ENCODE measurements around the gene GOSR1. TPM values are rescaled to one million over a fixed set of nuclear protein-coding genes. Genes with fewer than 3 reads are reported as not detected.

GOSR1 gene
- polyA plus RNA-seq, 1 of the 3 experiments (the other 2 are of a cell fraction), result 13.7 TPM

GRCh38 chr17:30520882-30521281 is 43.7 kb downstream of the GOSR1 start (continued):
- no peak for TF ChIP-seq ZBTB33 (IDR thresholded peaks at IDR 0.05; ENCODE audit: borderline replicate concordance, low read depth)
- TF ChIP-seq FOXM1 (IDR thresholded peaks at IDR 0.05; ENCODE audit: low read depth), result no peak
- TF ChIP-seq EP300 (IDR thresholded peaks at IDR 0.05; ENCODE audit: borderline replicate concordance in 1 of 2, low read depth in 1 of 2, low read length in 1 of 2), result no peak

- H3K27me3 ChIP-seq (ENCODE audit: insufficient read depth), result no peaks in the 10 kb centered on the region
- peak overlapping the region in 1 of 2 experiments; percentile 99; a peak in 2 of 4 replicates for H3K27ac ChIP-seq (ENCODE audit: low read depth in 2 of 2, low read length in 1 of 2)
- H4K20me1 ChIP-seq (ENCODE audit: insufficient read depth), result no peaks in the 10 kb centered on the region
- H3K4me1 ChIP-seq (ENCODE audit: control insufficient read depth in 1 of 2, insufficient read depth in 2 of 2, low read depth in 1 of 2, low read length in 1 of 2), result peaks cover 12 to 20% of the 10 kb centered on the region in 2 experiments
- H3K9ac ChIP-seq, result no peak overlapping the region
- H3F3A ChIP-seq (replicated peaks; ENCODE audit: insufficient read depth), result peaks cover 31% of the 10 kb centered on the region
- no peak for TF ChIP-seq JUND (IDR thresholded peaks at IDR 0.05)
- no peak for TF ChIP-seq TEAD4 (IDR thresholded peaks at IDR 0.05; ENCODE audit: borderline replicate concordance, insufficient read depth)
- no peak for TF ChIP-seq FOXJ3 (CRISPR knock-in tag; IDR thresholded peaks at IDR 0.05)
- no peak for TF ChIP-seq USF1 (IDR thresholded peaks at IDR 0.05; ENCODE audit: borderline replicate concordance, low read depth)
- no peak for TF ChIP-seq SIN3A (IDR thresholded peaks at IDR 0.05; ENCODE audit: borderline replicate concordance, low read depth, low read length)
- no peak for TF ChIP-seq TCF12 (IDR thresholded peaks at IDR 0.05)
- TF ChIP-seq SMC3 (IDR thresholded peaks at IDR 0.05; ENCODE audit: low read depth, low read length), result no peak
- no peak for TF ChIP-seq FOXM1 (IDR thresholded peaks at IDR 0.05; ENCODE audit: low read depth)
- no peak for TF ChIP-seq PBX3 (IDR thresholded peaks at IDR 0.05)
- TF ChIP-seq RAD21 (IDR thresholded peaks at IDR 0.05; ENCODE audit: low read length), result no peak
- TF ChIP-seq MAX (IDR thresholded peaks at IDR 0.05; ENCODE audit: low read depth), result no peak
- no peak for TF ChIP-seq IRF3 (IDR thresholded peaks at IDR 0.05; ENCODE audit: low read depth, low read length)
- no peak for TF ChIP-seq ZBTB33 (IDR thresholded peaks at IDR 0.05; ENCODE audit: borderline replicate concordance, low read depth)
- no peak for TF ChIP-seq MXI1 (IDR thresholded peaks at IDR 0.05; ENCODE audit: low read depth, low read length)
- no peak for TF ChIP-seq CHD2 (IDR thresholded peaks at IDR 0.05; ENCODE audit: low read length, partially characterized antibody)
- no peak for TF ChIP-seq ELF1 (IDR thresholded peaks at IDR 0.05)
- no peak for TF ChIP-seq YY1 (IDR thresholded peaks at IDR 0.05; ENCODE audit: low read depth)
- no peak for TF ChIP-seq CTCF (IDR thresholded peaks at IDR 0.05)
- ChIA-PET CTCF (no interaction called here), POLR2A (no interaction called here)
- H3K4me2 ChIP-seq, result no peak overlapping the region
- no peaks in the 10 kb centered on the region for H3K9me2 ChIP-seq
- WGBS (ENCODE audit: low lambda C conversion rate), result 95% methylated on average over 7 of the region's 7 CpGs
- H3K79me2 ChIP-seq (ENCODE audit: insufficient read depth), result peaks cover 23% of the 10 kb centered on the region
- no peaks in the 10 kb centered on the region for H3K9me3 ChIP-seq
- H2AFZ ChIP-seq (ENCODE audit: low read depth), result no peak overlapping the region
- no peak for DNase-seq
- H3K4me3 ChIP-seq (ENCODE audit: low read depth in 2 of 2, low read length in 1 of 2), result no peak overlapping the region
- peaks cover 6 to 29% of the 10 kb centered on the region in 2 experiments for H3K36me3 ChIP-seq (replicated peaks in 1 of 2; ENCODE audit: control insufficient read depth in 1 of 2, insufficient read depth in 2 of 2, low read length in 1 of 2)
These were observed 44.6 kb downstream of the GOSR1 start for GRCh38 chr17:30521766-30522165.
